Esophagus squamous epithelium (tissue), 5 donors: ENCODE results near the gene PTPN14. TPM values are rescaled to one million over a fixed set of nuclear protein-coding genes. Genes with fewer than 3 reads are reported as not detected.
A peak's percentile ranks its signal among the peaks of the same experiment; 100 is the strongest.

ENCODE experiments used
- DNase-seq: peaks from one replicate; lab custom pipeline; 2025; lab: John Stamatoyannopoulos, UW
- H3K27ac ChIP-seq, 4 donors: fragments of 200-600 bp; sonication (generic); one replicate each; pipeline ENCODE4 v1.5.1; 2016 to 2019; ENCODE audit warnings: mild to moderate bottlenecking in 1 of 4
- H3K27me3 ChIP-seq, 4 donors: fragments of 200-600 bp; sonication (generic); 1 replicate in 3 of 4; 2 replicates in 1 of 4; pipeline versions ENCODE4 v1.5.1 to v1.6.0; 2017 to 2021; ENCODE audit warnings: antibody characterized with exemption in 1 of 4
- H3K36me3 ChIP-seq, 3 donors: fragments of 200-600 bp; sonication (generic); one replicate each; pipeline ENCODE4 v1.5.1; 2016 to 2019
- H3K4me1 ChIP-seq, 3 donors: fragments of 200-600 bp; sonication (generic); one replicate each; pipeline ENCODE4 v1.5.1; 2017 to 2019
- H3K4me3 ChIP-seq, 4 donors: fragments of 200-600 bp; sonication (generic); 1 replicate in 3 of 4; 2 replicates in 1 of 4; pipeline ENCODE4 v1.5.1; 2016 to 2019; ENCODE audit warnings: mild to moderate bottlenecking in 2 of 4, moderate library complexity in 1 of 4
- H3K9me3 ChIP-seq, 3 donors: fragments of 200-600 bp; sonication (generic); one replicate each; pipeline ENCODE4 v1.5.1; 2016 to 2019
- POLR2A ChIP-seq, 4 donors: fragments of 450-650 bp; IDR thresholded peaks; one replicate each; pipeline ENCODE4 v1.6.1; 2017; ENCODE audit warnings: antibody characterized with exemption in 4 of 4, mild to moderate bottlenecking in 4 of 4, moderate library complexity in 3 of 4
- WGBS, 2 donors: methylation state at CpG; one replicate each; pipeline ENCODE4 v1.1.5; 2018; 5-methylcytosine and 5-hydroxymethylcytosine counted together
- intact Hi-C: fragments of 100-400 bp; cut with DNase I; formaldehyde crosslinking; loops from one replicate; pipeline ENCODE4 v1.15.0; 2022
- total RNA-seq, 4 donors: library from RNA; depleted of rRNA; stranded (reverse); fragments of >200 nt; gene quantifications; one replicate each; pipeline ENCODE4 v1.1.0, GENCODE V29; 2016
- TF ChIP-seq, protein P1 (sequence below), 6 experiments: fragments of 450-650 bp in 4 of 6; fragments of 200-600 bp in 2 of 6; sonication (generic) in 2 of 6; IDR thresholded peaks; one replicate each; pipeline ENCODE4 v1.5.1; 2016 to 2019; ENCODE audit warnings: antibody characterized with exemption in 6 of 6, mild to moderate bottlenecking in 4 of 6, moderate library complexity in 4 of 6
- donor health status: DM: yes; HTN: yes; CAD: no.

Gene PTPN14
- total RNA-seq, 4 donors from 2014 or later, result 14.4 to 28.8 (median 15.7) TPM

- intact Hi-C loops, result no loop called here
These were observed 215.8 kb downstream of the PTPN14 start for GRCh38 chr1:214335567-214335966.

GRCh38 chr1:214332946-214333798 is 218.2 kb downstream of the PTPN14 start:
- no peak for DNase-seq
- no peak overlapping the region for H3K4me3 ChIP-seq
- H3K27me3 ChIP-seq, result no peaks in the 10 kb centered on the region
- 63 to 68% methylated on average over 3 to 4 of the region's 6 CpGs for WGBS, 2 donors
- H3K27ac ChIP-seq, result peak overlapping the region in 2 of 4 donors; percentile 36 to 43
- H3K36me3 ChIP-seq, result peaks cover 0 to 23% (median 0%) of the 10 kb centered on the region in 3 donors
- no peaks in the 10 kb centered on the region for H3K9me3 ChIP-seq
- TF ChIP-seq, protein P1, sequence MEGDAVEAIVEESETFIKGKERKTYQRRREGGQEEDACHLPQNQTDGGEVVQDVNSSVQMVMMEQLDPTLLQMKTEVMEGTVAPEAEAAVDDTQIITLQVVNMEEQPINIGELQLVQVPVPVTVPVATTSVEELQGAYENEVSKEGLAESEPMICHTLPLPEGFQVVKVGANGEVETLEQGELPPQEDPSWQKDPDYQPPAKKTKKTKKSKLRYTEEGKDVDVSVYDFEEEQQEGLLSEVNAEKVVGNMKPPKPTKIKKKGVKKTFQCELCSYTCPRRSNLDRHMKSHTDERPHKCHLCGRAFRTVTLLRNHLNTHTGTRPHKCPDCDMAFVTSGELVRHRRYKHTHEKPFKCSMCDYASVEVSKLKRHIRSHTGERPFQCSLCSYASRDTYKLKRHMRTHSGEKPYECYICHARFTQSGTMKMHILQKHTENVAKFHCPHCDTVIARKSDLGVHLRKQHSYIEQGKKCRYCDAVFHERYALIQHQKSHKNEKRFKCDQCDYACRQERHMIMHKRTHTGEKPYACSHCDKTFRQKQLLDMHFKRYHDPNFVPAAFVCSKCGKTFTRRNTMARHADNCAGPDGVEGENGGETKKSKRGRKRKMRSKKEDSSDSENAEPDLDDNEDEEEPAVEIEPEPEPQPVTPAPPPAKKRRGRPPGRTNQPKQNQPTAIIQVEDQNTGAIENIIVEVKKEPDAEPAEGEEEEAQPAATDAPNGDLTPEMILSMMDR (IDR thresholded peaks at IDR 0.05), result peak; percentile 53 to 87 (median 80)
- TF ChIP-seq POLR2A (IDR thresholded peaks at IDR 0.05), result no peak
- intact Hi-C loops, result loop anchor here (5.0 kb wide), 1 partner anchor 254 kb away; no protein-coding TSS in a partner anchor
- H3K4me1 ChIP-seq, result peaks cover 12 to 57% (median 25%) of the 10 kb centered on the region in 3 donors

More at GRCh38 chr1:214335567-214335966, 215.8 kb downstream of the PTPN14 start:
- Histone ChIP-seq H3K4me1 (peaks cover 9 to 37% (median 15%) of the 10 kb centered on the region in 3 donors), H3K27ac (no peak overlapping the region), H3K9me3 (no peaks in the 10 kb centered on the region), H3K36me3 (peaks cover 0 to 19% (median 0%) of the 10 kb centered on the region in 3 donors), H3K4me3 (no peak overlapping the region), H3K27me3 (no peaks in the 10 kb centered on the region)
- DNase-seq, result no peak
- TF ChIP-seq, protein P1 (IDR thresholded peaks at IDR 0.05), result no peak
- no peak for TF ChIP-seq POLR2A (IDR thresholded peaks at IDR 0.05)
- 63 to 66% methylated on average over 4 of the region's 4 CpGs for WGBS, 2 donors

DNA sequence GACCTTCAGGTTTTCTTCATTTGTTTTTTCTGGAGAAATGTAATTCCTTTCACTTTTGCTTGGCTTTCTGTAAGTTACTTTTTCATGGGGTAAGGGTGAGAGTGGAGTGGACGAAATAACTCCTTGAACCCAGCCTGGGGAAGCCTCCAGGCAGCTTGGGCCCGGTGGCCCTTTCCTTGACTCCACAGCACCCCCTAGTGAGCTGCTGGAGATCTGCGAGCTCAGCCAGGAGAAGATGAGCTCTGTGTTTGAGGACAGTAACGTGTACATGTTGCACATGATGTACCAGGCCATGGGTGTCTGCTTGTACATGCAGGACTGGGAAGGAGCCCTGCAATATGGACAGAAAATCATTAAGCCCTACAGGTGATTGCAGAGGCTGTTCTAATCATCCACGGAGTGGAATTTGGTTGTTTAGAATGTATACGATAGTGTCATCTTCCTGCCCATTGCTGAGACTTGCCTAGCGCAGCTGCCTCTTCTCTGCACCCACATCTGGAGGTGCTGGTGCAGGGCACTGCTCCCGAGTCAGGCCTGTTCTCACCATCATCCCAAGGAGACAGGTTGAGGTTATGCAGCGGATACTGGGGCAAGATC is 219.5 kb downstream of the PTPN14 start:
- no peaks in the 10 kb centered on the region for H3K27me3 ChIP-seq
- DNase-seq, result no peak
- peaks cover 12 to 45% (median 25%) of the 10 kb centered on the region in 3 donors for H3K4me1 ChIP-seq
- intact Hi-C loops, result loop anchor here (5.0 kb wide), 1 partner anchor 255 kb away; no protein-coding TSS in a partner anchor
- no peaks in the 10 kb centered on the region for H3K9me3 ChIP-seq
- TF ChIP-seq, protein P1 (IDR thresholded peaks at IDR 0.05), result peak; percentile 17 to 71 (median 60)
- no peak for TF ChIP-seq POLR2A (IDR thresholded peaks at IDR 0.05)
- H3K27ac ChIP-seq, result peak overlapping the region in 1 of 4 donors; percentile 74
- peaks cover 0 to 23% (median 0%) of the 10 kb centered on the region in 3 donors for H3K36me3 ChIP-seq
- H3K4me3 ChIP-seq, result no peak overlapping the region
- 56 to 65% methylated on average over 9 of the region's 9 CpGs for WGBS, 2 donors

DNA sequence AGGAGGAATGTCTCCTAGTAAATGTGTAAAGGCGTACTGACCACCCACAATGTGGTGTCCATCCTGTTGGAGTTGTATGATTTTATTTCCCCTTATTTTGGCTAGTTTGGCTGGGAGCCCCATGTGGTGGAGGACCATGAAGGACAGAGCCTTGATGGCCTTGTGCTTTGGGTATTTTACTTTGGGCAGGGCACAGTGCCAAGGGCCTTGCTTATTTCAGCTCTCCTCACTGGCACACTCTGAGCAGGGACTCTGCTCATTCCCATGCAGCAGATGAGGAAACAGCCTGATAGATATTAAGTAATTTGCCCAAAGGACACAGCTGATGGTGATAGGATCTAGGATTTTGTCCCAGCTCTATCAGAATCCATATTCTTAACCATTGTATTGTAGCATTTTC is 220.2 kb downstream of the PTPN14 start:
- no peak for TF ChIP-seq POLR2A (IDR thresholded peaks at IDR 0.05)
- Histone ChIP-seq H3K9me3 (no peaks in the 10 kb centered on the region), H3K27me3 (no peaks in the 10 kb centered on the region), H3K36me3 (peaks cover 0 to 30% (median 0%) of the 10 kb centered on the region in 3 donors), H3K4me1 (peaks cover 12 to 45% (median 25%) of the 10 kb centered on the region in 3 donors), H3K27ac (peak overlapping the region; percentile 18 to 74 (median 66)), H3K4me3 (no peak overlapping the region)
- WGBS, 2 donors, result 65 to 94% methylated on average over 1 of the region's 1 CpG
- DNase-seq, result no peak
- intact Hi-C loops, result loop anchor here (5.0 kb wide), 1 partner anchor 256 kb away; no protein-coding TSS in a partner anchor

- WGBS, 2 donors, result 57 to 82% methylated on average over 11 to 12 of the region's 12 CpGs
- Histone ChIP-seq H3K9me3 (no peaks in the 10 kb centered on the region), H3K4me3 (no peak overlapping the region), H3K27me3 (no peaks in the 10 kb centered on the region), H3K36me3 (peaks cover 0 to 35% (median 0%) of the 10 kb centered on the region in 3 donors), H3K4me1 (peaks cover 12 to 45% (median 25%) of the 10 kb centered on the region in 3 donors), H3K27ac (peak overlapping the region; percentile 18 to 74 (median 66))
- DNase-seq, result no peak
- intact Hi-C loops, result loop anchor here (5.0 kb wide), 1 partner anchor 257 kb away; no protein-coding TSS in a partner anchor
- TF ChIP-seq, protein P1 (IDR thresholded peaks at IDR 0.05), result no peak
- no peak for TF ChIP-seq POLR2A (IDR thresholded peaks at IDR 0.05)
These were observed 220.7 kb downstream of the PTPN14 start for GRCh38 chr1:214330715-214331114.
